Measurements from ENCODE around the gene FRMPD2.

Gene FRMPD2

DNA sequence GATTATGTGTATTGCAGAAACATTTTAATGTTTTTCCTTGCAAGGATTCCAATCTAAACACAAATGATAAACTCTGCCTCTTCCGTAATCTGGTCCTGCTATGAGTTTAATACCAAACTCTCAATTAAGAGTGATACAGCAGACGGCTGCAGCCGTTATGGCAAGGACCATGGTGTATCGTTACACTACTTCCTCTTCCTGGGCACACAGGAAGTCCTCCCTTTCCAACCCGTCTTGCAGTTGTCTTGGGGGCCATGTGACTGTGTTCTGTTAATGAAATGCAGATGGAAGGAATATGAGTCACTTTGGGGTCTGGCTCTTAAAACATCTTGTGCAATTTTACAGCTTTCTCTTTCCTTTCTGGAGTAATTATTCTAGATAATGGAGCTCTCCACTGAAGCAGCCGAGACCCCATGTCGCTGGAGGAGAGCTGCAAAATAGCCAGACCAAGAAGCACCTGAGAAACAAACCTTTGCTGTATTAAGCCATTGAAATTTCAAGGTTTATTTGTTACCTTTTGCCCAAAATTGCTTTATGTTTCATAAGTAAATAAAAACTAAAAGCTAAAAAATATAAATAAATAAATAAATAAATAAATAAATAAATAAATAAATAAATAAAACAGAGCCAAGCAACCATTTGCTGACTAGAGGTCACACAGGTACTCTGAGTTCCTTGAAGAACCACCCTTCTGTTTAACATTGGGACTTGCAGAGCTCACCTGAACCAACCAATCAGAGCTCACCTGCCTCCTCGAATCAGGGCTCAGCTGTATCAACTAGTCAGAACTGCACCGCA is 74.7 kb downstream of the FRMPD2 start:
- TF ChIP-seq, protein P1, sequence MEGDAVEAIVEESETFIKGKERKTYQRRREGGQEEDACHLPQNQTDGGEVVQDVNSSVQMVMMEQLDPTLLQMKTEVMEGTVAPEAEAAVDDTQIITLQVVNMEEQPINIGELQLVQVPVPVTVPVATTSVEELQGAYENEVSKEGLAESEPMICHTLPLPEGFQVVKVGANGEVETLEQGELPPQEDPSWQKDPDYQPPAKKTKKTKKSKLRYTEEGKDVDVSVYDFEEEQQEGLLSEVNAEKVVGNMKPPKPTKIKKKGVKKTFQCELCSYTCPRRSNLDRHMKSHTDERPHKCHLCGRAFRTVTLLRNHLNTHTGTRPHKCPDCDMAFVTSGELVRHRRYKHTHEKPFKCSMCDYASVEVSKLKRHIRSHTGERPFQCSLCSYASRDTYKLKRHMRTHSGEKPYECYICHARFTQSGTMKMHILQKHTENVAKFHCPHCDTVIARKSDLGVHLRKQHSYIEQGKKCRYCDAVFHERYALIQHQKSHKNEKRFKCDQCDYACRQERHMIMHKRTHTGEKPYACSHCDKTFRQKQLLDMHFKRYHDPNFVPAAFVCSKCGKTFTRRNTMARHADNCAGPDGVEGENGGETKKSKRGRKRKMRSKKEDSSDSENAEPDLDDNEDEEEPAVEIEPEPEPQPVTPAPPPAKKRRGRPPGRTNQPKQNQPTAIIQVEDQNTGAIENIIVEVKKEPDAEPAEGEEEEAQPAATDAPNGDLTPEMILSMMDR (IDR thresholded peaks at IDR 0.05; ENCODE audit: extremely low read depth, insufficient read depth, missing control alignments) = no peak
- no peak for DNase-seq (ENCODE audit: low spot score)
- in situ Hi-C loops (cut with MboI; ENCODE audit: low pct_unique_long_range_greater_than_20kb, low sequenced_read_pairs, unreplicated experiment) = no loop called here

DNA sequence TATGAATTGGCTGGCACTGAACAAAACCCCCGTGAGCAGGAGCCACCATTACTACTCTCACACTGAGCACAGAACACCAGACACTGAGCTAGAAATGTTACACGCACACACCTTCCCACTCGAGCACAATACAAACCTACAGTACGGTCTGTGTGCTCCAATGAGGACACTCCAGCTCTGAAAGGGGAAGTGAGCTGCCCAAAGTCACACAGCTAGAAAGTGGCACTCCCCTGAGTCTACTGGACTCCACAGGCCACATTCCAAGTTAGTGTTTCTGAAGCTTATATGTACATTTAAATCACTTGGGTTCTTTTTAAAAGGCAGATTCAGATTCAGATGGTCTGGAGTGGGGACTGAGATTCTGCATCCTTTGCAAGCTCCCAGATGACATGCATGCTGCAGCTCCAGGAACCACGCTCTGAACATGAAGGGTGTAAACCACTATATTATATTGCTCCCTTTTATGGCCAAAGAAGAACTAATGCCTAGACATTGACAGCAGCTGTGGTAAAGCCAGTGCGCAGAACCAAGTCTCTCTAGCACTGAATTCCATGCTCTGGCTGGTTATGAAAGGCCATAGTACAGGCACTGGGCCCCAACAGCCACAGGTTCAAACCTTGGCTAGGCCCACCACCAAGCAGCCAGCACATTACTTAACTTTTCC is 77.1 kb downstream of the FRMPD2 start:
- DNase-seq (ENCODE audit: low spot score) = no peak
- in situ Hi-C loops (cut with MboI; ENCODE audit: low pct_unique_long_range_greater_than_20kb, low sequenced_read_pairs, unreplicated experiment) = no loop called here
- TF ChIP-seq, protein P1 (IDR thresholded peaks at IDR 0.05; ENCODE audit: extremely low read depth, insufficient read depth, missing control alignments) = no peak

DNA sequence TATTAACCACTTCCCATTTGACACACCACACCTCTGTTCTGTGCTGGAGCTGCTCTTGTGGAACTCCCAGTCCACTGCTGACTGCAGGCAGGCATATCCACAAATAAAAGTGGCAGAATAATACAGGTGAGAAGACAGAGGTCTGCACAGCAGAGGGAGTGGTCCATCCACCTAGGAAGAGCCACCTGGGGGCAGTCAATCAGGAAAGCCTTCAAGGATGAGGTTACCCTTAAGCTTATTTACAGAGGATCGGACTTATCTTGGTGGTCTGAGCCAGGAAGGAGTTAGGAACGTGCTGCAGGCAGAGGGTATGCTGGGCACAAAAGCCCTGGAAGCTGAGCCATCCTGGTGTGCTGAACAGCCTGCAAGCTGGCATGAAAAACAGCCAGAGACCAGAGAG is 78.7 kb downstream of the FRMPD2 start:
- TF ChIP-seq, protein P1 (IDR thresholded peaks at IDR 0.05; ENCODE audit: extremely low read depth, insufficient read depth, missing control alignments) = no peak
- no peak for DNase-seq (ENCODE audit: low spot score)
- in situ Hi-C loops (cut with MboI; ENCODE audit: low pct_unique_long_range_greater_than_20kb, low sequenced_read_pairs, unreplicated experiment) = no loop called here

DNA sequence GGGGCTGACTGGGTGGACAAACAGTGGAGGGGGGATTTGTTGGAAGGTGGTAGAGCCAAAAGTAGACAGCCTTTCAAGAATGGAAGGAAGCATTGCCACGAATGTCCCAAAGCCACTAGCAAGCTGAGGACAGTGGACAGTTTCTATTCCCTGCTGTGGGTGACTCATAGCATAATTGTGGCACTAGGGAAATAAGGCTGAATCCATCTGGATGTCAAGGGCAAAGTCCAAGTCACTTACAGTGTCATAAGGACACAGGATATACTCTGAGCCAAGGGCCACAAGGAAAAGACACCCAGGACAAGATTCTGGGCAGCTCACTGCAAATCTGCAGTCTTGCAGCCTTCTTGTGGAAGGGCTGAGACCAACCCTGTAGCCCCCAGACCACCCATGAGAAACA is 79.7 kb downstream of the FRMPD2 start:
- DNase-seq (ENCODE audit: low spot score) = no peak
- TF ChIP-seq, protein P1 (IDR thresholded peaks at IDR 0.05; ENCODE audit: extremely low read depth, insufficient read depth, missing control alignments) = no peak
- in situ Hi-C loops (cut with MboI; ENCODE audit: low pct_unique_long_range_greater_than_20kb, low sequenced_read_pairs, unreplicated experiment) = no loop called here

DNA sequence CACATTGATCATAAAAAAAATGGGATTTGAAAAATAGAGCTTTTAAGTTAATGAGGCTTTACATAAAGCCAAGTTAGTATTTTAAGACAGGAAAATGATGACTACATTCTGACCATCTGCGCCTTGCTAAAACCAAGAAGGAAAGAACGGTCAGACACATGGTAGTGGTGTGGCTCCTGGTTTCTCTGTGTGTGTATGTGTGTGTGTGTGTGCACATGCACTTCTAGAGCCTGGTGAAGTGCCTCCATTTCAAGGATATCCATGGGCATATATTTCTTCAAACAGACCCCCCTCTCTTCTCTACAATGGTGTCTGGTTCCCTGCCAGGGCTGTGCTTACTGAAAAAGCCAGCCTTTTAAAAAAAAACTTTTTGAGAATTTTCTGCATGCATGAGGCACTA is 80.9 kb downstream of the FRMPD2 start:
- DNase-seq (ENCODE audit: low spot score) = no peak
- TF ChIP-seq, protein P1 (IDR thresholded peaks at IDR 0.05; ENCODE audit: extremely low read depth, insufficient read depth, missing control alignments) = no peak
- in situ Hi-C loops (cut with MboI; ENCODE audit: low pct_unique_long_range_greater_than_20kb, low sequenced_read_pairs, unreplicated experiment) = no loop called here

DNA sequence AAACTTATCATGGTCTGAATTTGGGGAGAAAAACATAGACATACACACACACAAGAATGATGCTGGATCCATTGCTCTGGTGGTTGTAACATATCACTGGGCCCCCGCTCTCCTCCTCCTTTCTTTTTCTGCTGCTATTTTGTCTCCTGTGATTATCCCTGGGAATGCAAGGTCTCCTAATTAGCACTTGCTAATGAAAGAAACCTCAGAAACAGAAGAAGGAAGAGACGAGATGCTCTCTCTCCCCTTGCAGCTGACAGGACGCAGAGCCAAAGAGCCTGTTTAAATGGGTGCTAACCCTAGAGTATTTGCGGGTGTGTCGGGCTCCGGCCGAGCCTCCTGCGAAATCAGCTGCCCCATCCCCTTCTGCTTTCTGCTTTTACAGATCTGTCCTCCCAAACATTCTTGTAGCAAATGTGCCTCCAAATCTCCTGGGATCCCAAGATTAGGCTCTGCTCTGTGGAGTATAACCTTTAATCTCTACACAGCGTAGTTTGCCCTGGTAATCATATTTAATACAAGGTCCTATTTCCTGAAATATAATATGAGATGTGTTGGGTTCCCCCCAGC is 81.5 kb downstream of the FRMPD2 start:
- TF ChIP-seq, protein P1 (IDR thresholded peaks at IDR 0.05; ENCODE audit: extremely low read depth, insufficient read depth, missing control alignments) = no peak
- in situ Hi-C loops (cut with MboI; ENCODE audit: low pct_unique_long_range_greater_than_20kb, low sequenced_read_pairs, unreplicated experiment) = no loop called here
- DNase-seq (ENCODE audit: low spot score) = no peak

Measured in GM13977 (cell line).